Superior temporal gyrus (tissue), 1 donor: Measurements from ENCODE around the gene PIEZO2.
A peak's percentile ranks its signal among the peaks of the same experiment; 100 is the strongest.

ENCODE experiments used
- DNase-seq: peaks from one replicate; pipeline ENCODE4 v3.0.0-alpha.2; 2016; ENCODE audit errors: extremely low spot score

Gene PIEZO2

GRCh38 chr18:11064727-11065460 is 84.5 kb downstream of the PIEZO2 start:
- no peak for DNase-seq

- no peak for DNase-seq
Observed at GRCh38 chr18:11064106-11064505, 85.3 kb downstream of the PIEZO2 start.

- no peak for DNase-seq
Observed at GRCh38 chr18:11055721-11056120, 93.6 kb downstream of the PIEZO2 start.

GRCh38 chr18:11054497-11054896 is 94.9 kb downstream of the PIEZO2 start:
- DNase-seq = no peak

- no peak for DNase-seq
Observed at GRCh38 chr18:11053293-11053692, 96.1 kb downstream of the PIEZO2 start.

- DNase-seq = no peak
Observed at GRCh38 chr18:11052800-11053199, 96.6 kb downstream of the PIEZO2 start.

- no peak for DNase-seq
Observed at GRCh38 chr18:11051462-11051861, 97.9 kb downstream of the PIEZO2 start.

- DNase-seq = no peak
Observed at GRCh38 chr18:11050966-11051365, 98.4 kb downstream of the PIEZO2 start.

GRCh38 chr18:11047817-11048216 is 101.6 kb downstream of the PIEZO2 start:
- DNase-seq = no peak

- DNase-seq = no peak
Observed at GRCh38 chr18:11047156-11047555, 102.2 kb downstream of the PIEZO2 start.

- no peak for DNase-seq
Observed at GRCh38 chr18:11046140-11046539, 103.2 kb downstream of the PIEZO2 start.

- no peak for DNase-seq
Observed at GRCh38 chr18:11043694-11044093, 105.7 kb downstream of the PIEZO2 start.

- no peak for DNase-seq
Observed at GRCh38 chr18:11042247-11042646, 107.1 kb downstream of the PIEZO2 start.

GRCh38 chr18:11040823-11041656 is 108.3 kb downstream of the PIEZO2 start:
- DNase-seq = peak; percentile 94

- no peak for DNase-seq
Observed at GRCh38 chr18:11040359-11040758, 109.0 kb downstream of the PIEZO2 start.

GRCh38 chr18:11037533-11038240 is 111.7 kb downstream of the PIEZO2 start:
- no peak for DNase-seq

- DNase-seq = no peak
Observed at GRCh38 chr18:11035814-11036495, 113.4 kb downstream of the PIEZO2 start.

GRCh38 chr18:11035376-11035775 is 114.0 kb downstream of the PIEZO2 start:
- DNase-seq = no peak

GRCh38 chr18:11034884-11035283 is 114.5 kb downstream of the PIEZO2 start:
- no peak for DNase-seq

- DNase-seq = no peak
Observed at GRCh38 chr18:11033503-11033902, 115.9 kb downstream of the PIEZO2 start.

GRCh38 chr18:11031966-11032365 is 117.4 kb downstream of the PIEZO2 start:
- no peak for DNase-seq

- DNase-seq = no peak
Observed at GRCh38 chr18:11029021-11029420, 120.3 kb downstream of the PIEZO2 start.
